Epidermal melanocyte (primary cell): Measurements from ENCODE around the gene TBX15.
A peak's percentile ranks its signal among the peaks of the same experiment; 100 is the strongest.

Source experiments
- DNase-seq: peaks from one replicate; pipeline ENCODE4 v3.0.0; 2011; ENCODE audit warnings: low spot score; ENCODE audit not compliant: insufficient read length

TBX15 gene

GRCh38 chr1:119002028-119002686 is 14.0 kb upstream of the TBX15 start:
- DNase-seq, result no peak

- peak; percentile 14 for DNase-seq
Measured at GRCh38 chr1:119001181-119002027, 13.3 kb upstream of the TBX15 start.

GRCh38 chr1:119000371-119001180 is 12.4 kb upstream of the TBX15 start:
- peak; percentile 18 for DNase-seq

- no peak for DNase-seq
Measured at GRCh38 chr1:118999348-119000071, 11.4 kb upstream of the TBX15 start.

GRCh38 chr1:118998171-118998570 is 10.0 kb upstream of the TBX15 start:
- DNase-seq, result peak; percentile 30

- DNase-seq, result no peak
Measured at GRCh38 chr1:118997225-118997624, 9.1 kb upstream of the TBX15 start.

GRCh38 chr1:118995312-118996016 is 7.3 kb upstream of the TBX15 start:
- DNase-seq, result no peak

- DNase-seq, result no peak
Measured at GRCh38 chr1:118993700-118994026, 5.5 kb upstream of the TBX15 start.

- no peak for DNase-seq
Measured at GRCh38 chr1:118992868-118993699, 4.9 kb upstream of the TBX15 start.

- no peak for DNase-seq
Measured at GRCh38 chr1:118992237-118992825, 4.2 kb upstream of the TBX15 start.

- no peak for DNase-seq
Measured at GRCh38 chr1:118991448-118991847, 3.3 kb upstream of the TBX15 start.

- no peak for DNase-seq
Measured at GRCh38 chr1:118990513-118991152, 2.5 kb upstream of the TBX15 start.

- no peak for DNase-seq
Measured at GRCh38 chr1:118989878-118990378, 1.8 kb upstream of the TBX15 start.

- no peak for DNase-seq
Measured at GRCh38 chr1:118989006-118989815, 1.1 kb upstream of the TBX15 start.

GRCh38 chr1:118987468-118988185 is 516 bp downstream of the TBX15 start:
- DNase-seq, result no peak

- no peak for DNase-seq
Measured at GRCh38 chr1:118986555-118987467, 1.3 kb downstream of the TBX15 start.
